HG02798 (cell line): Measurements from ENCODE around the gene NOL9.
A peak's percentile ranks its signal among the peaks of the same experiment; 100 is the strongest.
"Not testable (repeated sequence)": the region's sequence is repeated elsewhere in the genome, so short reads cannot be mapped to it uniquely, and the experiment has no call there.

Experiments used
- ATAC-seq: cut with Tn5 transposase; IDR thresholded peaks from one replicate; pipeline ENCODE4 v1.9.1; 2021; ENCODE audit warnings: mild to moderate bottlenecking; ENCODE audit not compliant: unreplicated experiment, poor library complexity

NOL9 gene

GRCh38 chr1:6493834-6494223 lies 60.5 kb downstream of the NOL9 start:
- ATAC-seq, result not testable (repeated sequence)

- ATAC-seq, result no peak
Measured at GRCh38 chr1:6491966-6492365, 62.3 kb downstream of the NOL9 start.

DNA sequence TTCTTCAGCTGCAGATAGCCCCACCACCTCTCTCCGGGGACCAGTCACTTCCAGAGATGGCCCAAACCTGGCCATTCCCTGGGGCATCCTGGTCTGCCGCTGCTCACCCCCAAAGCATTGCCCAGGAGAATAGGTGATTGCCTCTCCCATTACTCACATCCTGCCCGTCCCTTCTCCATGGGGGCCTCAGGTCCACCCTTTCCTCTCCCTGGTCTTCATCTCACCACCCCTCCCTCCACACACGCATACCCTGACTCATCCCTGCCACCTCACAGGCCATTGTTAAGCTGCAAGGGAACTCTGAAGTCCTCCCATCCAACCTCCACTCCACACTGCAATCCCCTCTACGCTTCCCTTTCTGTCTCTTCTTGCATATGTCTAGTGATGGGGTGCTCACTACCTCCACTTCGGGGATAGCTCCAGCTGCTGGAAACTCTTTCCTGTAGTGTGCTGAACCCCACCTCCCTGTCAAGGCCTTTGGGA lies 62.8 kb downstream of the NOL9 start, which contains the start of gene PLEKHG5:
Gene PLEKHG5, minus strand, starts transcription at position 188 of the 483 bp plus-strand sequence. CDS start 14,096 bp downstream, outside the sequence.
- ATAC-seq, result no peak

GRCh38 chr1:6491081-6491449 lies 63.2 kb downstream of the NOL9 start:
- ATAC-seq, result no peak

DNA sequence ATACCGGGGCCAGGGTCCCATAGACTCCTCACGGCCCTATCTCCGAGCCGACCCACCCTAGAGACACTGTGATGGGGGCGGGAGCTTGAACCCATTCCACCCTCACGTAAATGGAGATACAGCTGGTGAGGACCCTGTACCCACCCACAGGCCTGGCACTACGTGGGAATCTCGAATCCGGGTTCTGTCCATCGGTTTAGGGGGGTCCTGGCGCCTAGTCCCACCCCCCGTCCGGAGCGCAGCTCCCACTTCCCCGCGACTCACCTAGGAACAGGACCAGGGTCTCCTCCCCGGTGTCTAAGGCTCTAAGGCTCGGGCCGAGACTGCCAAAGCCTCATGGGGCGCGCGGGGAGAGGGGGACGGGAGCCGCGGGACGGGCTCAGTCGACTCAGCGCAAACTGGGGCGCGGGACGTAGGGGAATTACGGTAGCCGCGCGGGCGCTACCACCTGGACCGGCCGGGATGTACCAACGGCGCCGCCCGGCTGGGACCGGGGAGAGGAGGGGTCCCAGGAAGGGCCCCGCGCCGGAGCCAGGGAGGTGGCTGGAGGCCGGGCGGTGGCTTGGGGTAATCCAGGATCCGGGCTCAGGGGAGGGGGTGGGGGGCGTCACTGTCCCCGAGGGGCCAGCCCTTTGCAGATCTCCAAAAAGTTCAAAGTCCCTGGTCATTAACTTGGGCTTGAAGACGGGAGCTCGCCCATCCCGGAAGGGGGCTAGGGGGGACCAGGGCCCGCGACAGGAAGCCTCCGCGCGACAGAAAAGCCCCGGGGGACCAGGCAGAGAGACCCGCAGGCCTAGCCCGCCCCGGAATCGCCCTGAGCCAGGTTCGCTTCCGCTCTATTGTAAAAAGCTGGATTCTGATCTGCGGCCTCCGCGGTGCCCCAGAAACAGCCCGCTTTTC lies 63.9 kb downstream of the NOL9 start:
- ATAC-seq, result peak; percentile 54

GRCh38 chr1:6489799-6490180 lies 64.5 kb downstream of the NOL9 start:
- peak; percentile 56 for ATAC-seq

- no peak for ATAC-seq
Measured at GRCh38 chr1:6489383-6489765, 64.9 kb downstream of the NOL9 start.

- no peak for ATAC-seq
Measured at GRCh38 chr1:6488602-6489382, 65.5 kb downstream of the NOL9 start.

DNA sequence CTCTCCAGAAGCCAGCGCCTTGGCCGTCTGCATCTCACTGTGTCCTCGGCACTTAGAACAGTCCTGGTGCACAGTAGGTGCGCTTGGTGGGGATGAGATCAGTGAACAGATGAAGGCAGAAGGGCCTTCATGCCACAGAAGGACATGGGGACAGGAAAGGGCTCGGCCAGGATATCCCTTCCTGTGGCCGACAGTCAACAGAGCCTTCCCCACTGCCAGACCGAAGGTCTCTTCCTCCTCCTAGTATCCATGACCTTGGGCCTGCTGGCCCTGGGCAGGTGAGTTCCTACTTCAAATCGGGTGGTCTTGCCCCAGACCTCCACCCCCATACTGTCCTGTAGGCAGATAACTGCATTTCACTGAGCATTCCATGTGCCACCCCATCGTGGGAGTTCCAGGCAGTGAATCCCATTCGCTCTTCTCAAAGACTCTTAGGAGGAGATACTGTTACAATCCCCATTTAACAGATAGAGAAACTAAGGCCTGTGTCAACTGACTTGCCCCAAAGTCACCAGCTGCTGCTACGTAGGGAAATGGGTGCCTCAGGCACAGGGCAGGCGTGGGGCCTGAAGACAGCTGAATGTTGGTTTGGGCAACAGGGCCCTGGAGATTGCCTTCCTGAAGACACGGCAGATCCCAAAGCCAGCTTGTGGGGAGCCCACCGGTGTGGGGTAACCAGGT lies 66.4 kb downstream of the NOL9 start:
- no peak for ATAC-seq

- ATAC-seq, result peak; percentile 40
Measured at GRCh38 chr1:6486433-6487011, 67.8 kb downstream of the NOL9 start.

- no peak for ATAC-seq
Measured at GRCh38 chr1:6485168-6486101, 68.9 kb downstream of the NOL9 start.

GRCh38 chr1:6484826-6485167 lies 69.5 kb downstream of the NOL9 start:
- no peak for ATAC-seq

DNA sequence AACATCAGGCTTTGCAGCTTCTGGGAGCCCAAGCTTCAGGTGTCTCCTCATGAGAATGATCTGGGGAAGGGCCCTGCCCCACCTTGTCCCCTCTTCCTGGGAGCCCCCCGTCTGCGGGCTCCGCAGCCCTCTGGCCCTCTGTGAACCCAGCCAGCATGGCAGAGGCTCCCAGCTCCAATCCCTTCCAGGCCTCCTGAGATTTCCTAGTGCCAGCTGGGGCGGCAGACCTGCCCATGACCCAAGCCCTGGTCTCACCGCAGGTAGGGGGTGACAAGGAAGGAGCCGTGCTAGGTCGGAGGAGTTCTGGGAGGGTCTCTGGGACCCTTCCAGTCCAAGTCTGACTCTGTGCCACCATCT lies 70.6 kb downstream of the NOL9 start:
- no peak for ATAC-seq

- no peak for ATAC-seq
Measured at GRCh38 chr1:6483017-6483760, 71.1 kb downstream of the NOL9 start.

DNA sequence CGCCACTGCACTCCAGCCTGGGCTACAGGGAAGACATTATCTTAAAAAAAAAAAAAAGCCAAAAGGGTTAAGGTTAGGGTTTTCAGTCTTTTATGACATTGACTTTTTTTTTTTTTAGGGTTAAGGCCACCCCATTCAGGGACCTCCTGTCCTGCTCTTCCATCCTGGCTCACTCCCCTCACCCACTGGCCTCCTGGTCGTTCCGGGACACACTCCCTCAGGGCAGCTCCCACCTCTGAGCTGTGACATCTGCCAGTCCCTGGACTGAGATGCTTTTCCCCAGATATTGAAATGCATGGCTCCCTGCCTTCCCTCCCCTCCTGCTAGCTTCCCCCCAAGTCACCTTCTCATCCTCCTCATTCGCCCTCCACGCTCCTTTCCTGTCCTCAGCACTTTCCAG lies 72.5 kb downstream of the NOL9 start:
- no peak for ATAC-seq

DNA sequence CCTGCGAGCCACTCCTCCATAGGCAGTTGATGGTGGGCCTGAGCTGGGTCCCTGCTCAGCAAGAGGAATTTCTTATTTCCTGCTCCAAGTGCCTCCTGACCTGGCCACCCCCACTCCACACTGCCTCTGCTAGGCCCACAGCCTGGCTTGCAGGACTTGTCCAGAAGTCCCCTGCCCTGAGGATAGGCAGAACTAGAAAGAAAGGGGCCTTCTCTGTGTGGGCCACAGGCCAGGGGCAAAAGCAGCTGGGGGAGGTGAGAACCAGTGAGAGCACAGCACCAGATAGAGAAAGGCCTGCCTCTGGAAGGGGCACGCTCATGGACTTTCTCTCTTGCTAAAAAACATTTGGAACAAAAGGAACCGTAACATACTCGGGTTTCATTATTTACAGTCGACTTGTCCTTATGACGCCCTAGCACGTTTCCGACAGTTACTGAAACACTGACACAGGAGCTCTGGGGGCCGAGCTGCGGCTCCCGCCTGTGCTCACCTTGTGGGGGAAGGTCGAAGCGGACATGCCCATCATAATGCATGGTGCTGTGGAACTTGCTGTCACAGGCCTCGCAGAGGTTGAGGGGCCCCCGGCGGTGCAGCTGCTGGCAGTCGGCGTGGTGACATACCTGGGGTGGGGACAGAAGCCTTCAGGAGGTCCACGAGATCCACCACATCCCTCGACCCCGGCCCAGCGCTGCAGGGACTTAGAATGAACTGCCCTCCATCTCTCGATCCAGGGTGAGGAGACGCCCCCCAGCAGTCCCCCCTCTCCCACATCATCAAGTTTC lies 77.1 kb downstream of the NOL9 start:
- no peak for ATAC-seq

GRCh38 chr1:6476483-6476882 lies 77.8 kb downstream of the NOL9 start:
- ATAC-seq, result no peak
